Activated naive CD4-positive, alpha-beta T cell treated with anti-CD3 and anti-CD28 coated beads, Interleukin-2, amount 50 U/mL, for 16 hours (primary cell): ENCODE results near the gene FCN2.

ENCODE experiments used
- DNase-seq: peaks from one replicate; pipeline ENCODE4 v3.0.0-alpha.2; 2020

FCN2 gene

DNA sequence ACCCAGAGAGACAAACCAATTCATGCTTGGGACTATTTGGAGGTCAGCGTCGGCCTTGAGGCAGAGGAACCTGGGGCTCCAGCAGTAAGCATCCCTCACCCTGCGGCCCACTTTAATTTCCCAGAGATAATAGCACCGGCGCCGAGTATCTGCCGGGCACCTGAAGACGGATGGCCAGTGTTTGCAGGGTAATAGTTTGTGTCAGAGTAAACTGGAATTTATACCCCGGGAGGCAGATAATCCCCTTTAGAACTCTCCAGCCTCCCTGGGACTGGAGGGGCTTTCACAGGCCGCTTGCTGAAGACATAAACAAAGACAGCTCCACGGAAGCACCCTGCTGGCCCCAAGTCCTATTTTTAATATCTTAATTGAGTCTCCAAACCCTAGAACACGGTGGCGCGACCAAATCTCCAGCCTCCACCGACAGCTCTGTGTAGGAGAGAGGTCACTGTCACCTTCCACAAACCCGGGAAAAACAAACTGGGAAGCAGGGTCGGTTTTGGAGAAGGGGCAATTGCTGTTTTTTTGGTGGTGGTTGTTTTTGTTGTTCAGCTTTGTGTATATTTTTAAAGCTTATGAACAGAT is 54.5 kb downstream of the FCN2 start:
- no peak for DNase-seq

DNA sequence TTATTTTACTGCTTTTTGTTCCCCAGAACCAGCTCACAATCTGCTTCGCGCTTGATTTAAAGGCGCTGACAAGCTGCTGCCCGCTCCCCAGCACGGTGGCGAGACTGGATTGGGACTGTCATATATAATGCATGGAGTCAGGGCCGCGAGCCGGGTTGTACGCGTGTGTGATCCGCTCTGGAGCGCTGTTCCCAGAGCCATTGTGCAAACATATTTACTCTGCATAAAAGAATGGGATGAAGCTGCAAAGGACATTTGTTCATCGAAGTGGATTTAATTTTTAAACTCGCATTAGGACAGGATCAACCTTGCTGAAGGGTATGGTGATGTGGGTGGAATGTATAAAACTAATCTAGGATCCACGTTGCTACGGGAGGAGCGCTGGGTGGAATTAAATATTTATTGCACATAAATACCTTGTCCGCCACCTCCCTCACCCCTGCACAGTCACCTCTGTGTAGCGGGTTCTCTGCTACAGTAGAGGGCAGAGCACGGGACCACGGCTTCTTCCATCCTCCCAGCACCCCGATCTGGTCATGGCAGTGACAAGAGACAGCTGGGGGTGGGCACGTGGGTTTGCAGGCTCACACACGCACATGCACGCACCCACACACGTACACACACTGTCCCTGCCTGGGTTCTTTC is 55.2 kb downstream of the FCN2 start:
- DNase-seq = no peak

DNA sequence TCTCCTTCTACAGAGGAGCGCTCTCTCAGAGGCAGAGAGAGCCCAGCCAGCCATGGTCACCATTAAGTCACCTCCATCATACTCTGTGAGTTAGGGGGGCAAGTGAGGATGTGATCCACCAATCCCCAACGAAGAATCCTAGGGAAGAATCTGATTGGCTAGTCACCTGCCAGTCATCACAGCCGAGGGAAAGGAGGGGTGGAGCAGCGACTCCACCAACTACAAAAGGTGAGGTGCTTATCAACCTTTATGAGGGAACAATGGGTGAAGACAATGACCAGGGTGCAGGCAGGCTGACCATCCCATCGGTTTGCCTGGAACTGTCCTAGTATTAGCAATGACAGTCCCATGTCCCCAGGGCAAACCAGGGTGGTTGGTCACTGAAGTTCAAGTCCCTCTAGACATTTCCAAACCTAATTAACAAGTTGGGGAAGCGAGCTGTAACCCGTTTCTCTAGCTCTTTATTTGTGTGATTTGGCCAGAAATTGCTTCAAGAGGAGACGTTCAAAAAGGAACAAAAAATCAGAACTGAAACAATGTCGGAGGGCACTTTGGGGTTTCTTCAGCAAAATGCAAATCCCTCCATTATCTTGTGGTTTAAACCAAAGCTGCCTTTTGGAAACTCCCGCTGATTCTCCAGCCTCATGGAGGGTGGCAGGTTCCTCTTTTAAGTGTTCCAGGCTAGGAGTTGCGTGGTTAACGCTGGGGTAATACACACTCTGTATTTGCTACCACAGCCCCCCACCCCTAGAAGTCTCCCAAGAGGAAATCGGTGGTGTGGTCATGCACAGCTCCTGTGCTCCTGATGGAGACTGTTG is 55.9 kb downstream of the FCN2 start:
- DNase-seq = no peak
